HUES64 (cell line): ENCODE results near the gene WWOX.

ENCODE experiments used
- H3K27ac ChIP-seq: 2 replicates; pipeline ENCODE4 v1.7.0; 2013; ENCODE audit warnings: low read depth, low read length, inconsistent platforms
- H3K27me3 ChIP-seq: 2 replicates; pipeline ENCODE4 v1.6.1; 2013; ENCODE audit warnings: mild to moderate bottlenecking, low read length; ENCODE audit not compliant: insufficient read depth
- H3K36me3 ChIP-seq: 2 replicates; pipeline ENCODE4 v1.6.1; 2013; ENCODE audit warnings: mild to moderate bottlenecking, low read length; ENCODE audit not compliant: insufficient read depth
- H3K4me1 ChIP-seq: 2 replicates; pipeline ENCODE4 v1.6.1; 2013; ENCODE audit warnings: mild to moderate bottlenecking, low read length, moderate library complexity; ENCODE audit not compliant: insufficient read depth
- H3K4me3 ChIP-seq: 2 replicates; pipeline ENCODE4 v1.5.1; 2013; ENCODE audit warnings: mild to moderate bottlenecking, low read length, moderate library complexity
- H3K9ac ChIP-seq: 2 replicates; pipeline ENCODE4 v1.6.1; 2013; ENCODE audit warnings: mild to moderate bottlenecking, low read depth, low read length
- H3K9me3 ChIP-seq: 2 replicates; pipeline ENCODE4 v1.6.1; 2013; ENCODE audit warnings: low read depth, low read length; ENCODE audit not compliant: insufficient read depth
- WGBS: fragments of 150-250, 120-280 bp; methylation state at CpG from one replicate; pipeline ENCODE4 v1.1.7; 2013; ENCODE audit warnings: missing lambda C conversion rate; 5-methylcytosine and 5-hydroxymethylcytosine counted together

Gene WWOX

GRCh38 chr16:78230832-78231231 lies 131.4 kb downstream of the WWOX start:
- Histone ChIP-seq H3K27me3 (no peaks in the 10 kb centered on the region), H3K9me3 (no peaks in the 10 kb centered on the region), H3K4me1 (no peaks in the 10 kb centered on the region; the same call in 1 of the 2 replicates), H3K4me3 (no peak overlapping the region), H3K27ac (no peak overlapping the region), H3K36me3 (no peaks in the 10 kb centered on the region), H3K9ac (no peak overlapping the region)
- 88% methylated on average over 3 of the region's 3 CpGs for WGBS

- no peaks in the 10 kb centered on the region for H3K9me3 ChIP-seq
- 43% methylated on average over 9 of the region's 9 CpGs for WGBS
- H3K36me3 ChIP-seq = no peaks in the 10 kb centered on the region
- no peaks in the 10 kb centered on the region; the same call in 1 of the 2 replicates for H3K4me1 ChIP-seq
- no peak overlapping the region for H3K9ac ChIP-seq
- no peak overlapping the region; the same call in 1 of the 2 replicates for H3K27ac ChIP-seq
- no peak overlapping the region for H3K4me3 ChIP-seq
- H3K27me3 ChIP-seq = no peaks in the 10 kb centered on the region
These were observed 135.8 kb downstream of the WWOX start for GRCh38 chr16:78235168-78235800.

GRCh38 chr16:78235876-78236275 lies 136.4 kb downstream of the WWOX start:
- Histone ChIP-seq H3K27ac (no peak overlapping the region), H3K36me3 (no peaks in the 10 kb centered on the region), H3K4me3 (no peak overlapping the region), H3K9me3 (no peaks in the 10 kb centered on the region), H3K27me3 (no peaks in the 10 kb centered on the region), H3K9ac (no peak overlapping the region), H3K4me1 (no peaks in the 10 kb centered on the region; the same call in 1 of the 2 replicates)
- 91% methylated on average over 4 of the region's 4 CpGs for WGBS

- no peak overlapping the region for H3K9ac ChIP-seq
- no peak overlapping the region for H3K4me3 ChIP-seq
- no peaks in the 10 kb centered on the region for H3K9me3 ChIP-seq
- H3K36me3 ChIP-seq = no peaks in the 10 kb centered on the region
- H3K4me1 ChIP-seq = peaks cover 3% of the 10 kb centered on the region; the same call in 1 of the 2 replicates
- no peak overlapping the region for H3K27ac ChIP-seq
- H3K27me3 ChIP-seq = no peaks in the 10 kb centered on the region
- WGBS = 81% methylated on average over 2 of the region's 2 CpGs
These were observed 138.4 kb downstream of the WWOX start for GRCh38 chr16:78237841-78238240.

GRCh38 chr16:78240459-78241222 lies 141.2 kb downstream of the WWOX start:
- Histone ChIP-seq H3K9ac (no peak overlapping the region), H3K9me3 (no peaks in the 10 kb centered on the region), H3K4me3 (no peak overlapping the region), H3K27me3 (no peaks in the 10 kb centered on the region), H3K27ac (no peak overlapping the region), H3K4me1 (peaks cover 3% of the 10 kb centered on the region; the same call in 1 of the 2 replicates), H3K36me3 (no peaks in the 10 kb centered on the region)
- WGBS = 85% methylated on average over 13 of the region's 13 CpGs

GRCh38 chr16:78242239-78242630 lies 142.8 kb downstream of the WWOX start:
- no peak overlapping the region for H3K9ac ChIP-seq
- 90% methylated on average over 3 of the region's 5 CpGs for WGBS
- H3K9me3 ChIP-seq = no peaks in the 10 kb centered on the region
- no peaks in the 10 kb centered on the region for H3K36me3 ChIP-seq
- H3K4me1 ChIP-seq = peaks cover 3% of the 10 kb centered on the region; the same call in 1 of the 2 replicates
- no peak overlapping the region for H3K27ac ChIP-seq
- H3K4me3 ChIP-seq = no peak overlapping the region
- H3K27me3 ChIP-seq = no peaks in the 10 kb centered on the region

GRCh38 chr16:78244131-78244895 lies 144.9 kb downstream of the WWOX start:
- no peaks in the 10 kb centered on the region for H3K27me3 ChIP-seq
- H3K4me3 ChIP-seq = no peak overlapping the region
- no peaks in the 10 kb centered on the region for H3K9me3 ChIP-seq
- no peak overlapping the region for H3K9ac ChIP-seq
- H3K36me3 ChIP-seq = no peaks in the 10 kb centered on the region
- H3K4me1 ChIP-seq = peaks cover 4% of the 10 kb centered on the region
- H3K27ac ChIP-seq = no peak overlapping the region
- WGBS = 91% methylated on average over 9 of the region's 9 CpGs

GRCh38 chr16:78246559-78246958 lies 147.1 kb downstream of the WWOX start:
- H3K36me3 ChIP-seq = no peaks in the 10 kb centered on the region
- H3K4me1 ChIP-seq = peaks cover 6% of the 10 kb centered on the region
- no peak overlapping the region for H3K9ac ChIP-seq
- WGBS = 89% methylated on average over 9 of the region's 9 CpGs
- no peak overlapping the region for H3K4me3 ChIP-seq
- H3K27ac ChIP-seq = no peak overlapping the region
- H3K9me3 ChIP-seq = no peaks in the 10 kb centered on the region
- no peaks in the 10 kb centered on the region for H3K27me3 ChIP-seq

- Histone ChIP-seq H3K27me3 (no peaks in the 10 kb centered on the region), H3K36me3 (no peaks in the 10 kb centered on the region), H3K4me1 (peaks cover 3% of the 10 kb centered on the region; the same call in 1 of the 2 replicates), H3K27ac (no peak overlapping the region), H3K4me3 (no peak overlapping the region), H3K9me3 (no peaks in the 10 kb centered on the region), H3K9ac (no peak overlapping the region)
- 77% methylated on average over 13 of the region's 13 CpGs for WGBS
These were observed 149.6 kb downstream of the WWOX start for GRCh38 chr16:78249056-78249455.

- H3K36me3 ChIP-seq = no peaks in the 10 kb centered on the region
- H3K27ac ChIP-seq = no peak overlapping the region
- H3K27me3 ChIP-seq = no peaks in the 10 kb centered on the region
- H3K4me1 ChIP-seq = peaks cover 3% of the 10 kb centered on the region; the same call in 1 of the 2 replicates
- no peaks in the 10 kb centered on the region for H3K9me3 ChIP-seq
- no peak overlapping the region for H3K9ac ChIP-seq
- WGBS = 91% methylated on average over 3 of the region's 3 CpGs
- H3K4me3 ChIP-seq = no peak overlapping the region
These were observed 150.4 kb downstream of the WWOX start for GRCh38 chr16:78249832-78250231.

- Histone ChIP-seq H3K9ac (no peak overlapping the region), H3K9me3 (no peaks in the 10 kb centered on the region), H3K4me3 (no peak overlapping the region), H3K27me3 (no peaks in the 10 kb centered on the region), H3K27ac (no peak overlapping the region), H3K4me1 (peaks cover 3% of the 10 kb centered on the region; the same call in 1 of the 2 replicates), H3K36me3 (no peaks in the 10 kb centered on the region)
- WGBS = 90% methylated on average over 5 of the region's 5 CpGs
These were observed 151.7 kb downstream of the WWOX start for GRCh38 chr16:78251115-78251514.
